SHP77 treated with DMSO at 0.1 percent for 48 hours (cell line): ENCODE results near the gene TAF11L3.
"Not testable (repeated sequence)": the region's sequence is repeated elsewhere in the genome, so short reads cannot be mapped to it uniquely, and the experiment has no call there.

ENCODE experiments used
- DNase-seq: peaks from one replicate; lab custom pipeline; 2025; lab: John Stamatoyannopoulos, UW

The TAF11L3 gene

GRCh38 chr5:17518067-17518466 lies at the start of gene TAF11L3:
TAF11L3 (plus strand) TSS chr5:17518367.
- DNase-seq, result not testable (repeated sequence)

DNA sequence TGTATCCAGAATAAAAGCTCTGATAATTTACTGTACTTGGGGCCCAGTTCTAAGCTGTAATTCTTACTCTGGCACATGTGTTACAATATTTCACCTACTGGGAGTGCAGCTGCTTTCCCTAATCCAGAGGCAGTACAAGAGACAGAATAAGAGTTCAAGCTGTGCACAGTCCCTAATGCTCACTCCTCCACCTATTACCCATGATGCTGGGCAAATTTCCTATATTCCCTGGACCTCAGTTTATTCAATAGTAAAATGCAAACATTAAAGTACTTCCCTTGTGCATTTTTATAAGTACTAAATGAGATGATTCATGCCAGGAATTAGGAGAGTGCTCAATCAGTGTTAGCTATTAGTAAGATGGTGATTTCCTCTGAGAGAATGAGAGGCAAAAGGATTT lies 48.1 kb upstream of the TAF11L3 start:
- no peak for DNase-seq

DNA sequence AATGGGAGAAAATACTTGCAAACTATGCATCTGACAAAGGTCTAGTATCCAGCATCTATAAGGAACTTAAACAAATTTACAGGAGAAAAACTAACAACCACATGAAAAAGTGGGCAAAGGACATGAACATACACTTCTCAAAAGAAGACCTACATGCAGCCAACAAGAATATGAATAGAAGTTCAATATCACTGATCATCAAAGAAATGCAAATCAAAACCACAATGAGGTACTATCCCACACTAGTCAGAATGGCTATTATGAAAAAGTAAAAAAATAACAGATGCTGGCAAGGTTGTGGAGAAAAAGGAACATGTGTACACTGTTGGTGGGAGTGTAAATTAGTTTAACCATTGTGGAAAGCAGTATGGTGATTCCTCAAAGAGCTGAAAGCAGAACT lies 43.1 kb upstream of the TAF11L3 start:
- not testable (repeated sequence) for DNase-seq

DNA sequence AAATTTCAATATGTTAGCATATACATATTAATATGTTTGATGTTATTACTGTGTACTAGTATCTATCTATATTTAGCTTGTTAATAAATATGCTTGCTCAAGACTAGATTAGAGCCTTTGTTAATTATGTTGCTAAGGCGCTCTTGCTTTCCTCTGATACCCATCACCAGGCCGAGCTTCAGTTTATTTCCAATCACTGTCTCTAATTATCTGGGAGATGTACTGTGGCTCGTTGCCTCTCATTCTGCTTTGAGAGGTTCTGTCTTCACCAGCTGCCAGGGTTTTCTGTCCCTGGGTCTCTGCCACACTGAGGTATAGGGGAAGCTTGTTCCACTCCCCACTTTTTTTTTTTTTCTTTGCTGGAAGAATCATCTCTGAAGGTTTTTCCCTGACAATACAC lies 41.1 kb upstream of the TAF11L3 start:
- DNase-seq, result no peak

- no peak for DNase-seq
These were observed 40.4 kb upstream of the TAF11L3 start for GRCh38 chr5:17477573-17478265.

- no peak for DNase-seq
These were observed 36.8 kb upstream of the TAF11L3 start for GRCh38 chr5:17481378-17481777.

DNA sequence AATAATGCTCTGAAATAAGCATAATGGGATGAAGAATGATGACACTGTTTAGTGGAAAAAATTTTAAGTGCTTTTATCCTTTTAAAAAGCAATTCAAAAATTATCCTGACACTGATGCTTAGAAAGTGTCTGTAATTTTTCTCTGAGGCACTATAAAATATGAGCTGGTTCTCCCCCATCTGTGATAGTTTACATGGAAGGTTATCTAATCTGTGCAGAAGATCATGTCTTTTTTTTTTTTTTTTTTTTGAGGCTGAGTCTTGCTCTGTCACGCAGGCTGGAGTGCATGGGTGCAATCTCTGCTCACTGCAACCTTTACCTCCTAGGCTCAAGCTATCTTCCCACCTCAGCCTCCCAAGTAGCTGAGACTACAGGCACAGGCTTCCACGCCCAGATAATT lies 35.4 kb upstream of the TAF11L3 start:
- no peak for DNase-seq

DNA sequence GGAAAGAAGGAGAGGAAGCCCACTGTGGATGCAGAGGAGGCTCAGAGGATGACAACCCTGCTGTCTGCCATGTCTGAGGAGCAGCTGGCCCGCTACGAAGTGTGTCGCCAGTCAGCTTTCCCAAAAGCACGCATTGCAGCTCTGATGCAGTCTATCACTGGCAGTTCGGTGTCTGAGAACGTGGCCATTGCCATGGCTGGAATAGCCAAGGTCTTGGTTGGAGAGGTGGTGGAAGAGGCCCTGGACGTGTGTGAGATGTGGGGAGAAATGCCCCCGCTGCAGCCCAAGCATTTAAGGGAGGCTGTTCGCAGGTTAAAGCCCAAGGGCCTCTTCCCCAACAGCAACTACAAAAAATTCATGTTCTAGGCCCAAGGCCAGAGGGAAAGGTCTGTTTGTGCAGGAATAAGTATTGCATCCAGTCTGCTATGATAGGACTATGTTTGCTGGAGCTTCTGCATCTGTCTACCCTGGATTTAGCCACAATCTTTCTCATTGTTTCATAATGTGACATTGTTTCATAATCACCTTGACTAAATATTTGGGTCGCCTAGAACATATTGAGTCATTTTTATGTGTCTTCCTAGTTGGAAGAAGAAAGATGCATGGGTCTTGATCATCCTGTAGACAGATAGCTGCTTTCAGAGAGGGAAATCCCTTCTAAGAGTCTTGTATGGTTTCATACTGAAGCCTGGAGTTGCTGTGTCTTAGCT lies 31.5 kb upstream of the TAF11L3 start:
- not testable (repeated sequence) for DNase-seq

DNA sequence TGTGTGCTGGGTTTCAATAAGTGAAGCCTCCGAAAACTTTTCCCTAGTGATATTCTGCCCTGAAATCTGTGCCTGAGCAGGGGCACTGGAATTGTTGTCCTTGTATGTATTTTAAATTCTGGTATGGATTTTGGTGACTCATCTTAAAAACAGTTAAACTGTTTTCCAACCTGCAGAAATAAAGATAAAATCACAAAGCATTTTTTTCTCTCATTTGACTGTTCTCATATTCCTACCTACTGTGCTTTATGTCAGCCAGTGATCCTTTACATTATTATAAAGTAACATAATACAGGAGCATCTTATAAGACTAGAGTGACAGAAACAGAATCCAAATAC lies 31.0 kb upstream of the TAF11L3 start:
- DNase-seq, result no peak

- DNase-seq, result not testable (repeated sequence)
These were observed 26.9 kb upstream of the TAF11L3 start for GRCh38 chr5:17491257-17491656.

DNA sequence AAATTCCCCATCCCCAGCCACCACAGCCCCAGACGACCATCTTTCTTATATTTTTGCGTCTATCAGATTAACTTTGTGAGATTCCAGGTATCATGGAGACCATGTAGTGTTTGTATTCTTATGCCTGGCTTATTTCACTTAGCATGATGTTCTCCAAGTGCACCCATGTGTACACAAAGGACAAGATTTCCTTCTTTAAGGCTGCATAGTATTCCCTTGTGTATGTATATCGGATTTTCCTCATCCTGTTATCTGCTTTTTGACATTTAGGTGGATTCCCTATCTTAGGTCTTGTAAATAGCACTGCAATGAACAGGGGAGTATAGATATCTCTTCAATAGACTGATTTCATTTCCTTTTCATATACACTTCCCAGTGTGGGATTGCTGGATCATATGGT lies 25.4 kb upstream of the TAF11L3 start:
- DNase-seq, result no peak

GRCh38 chr5:17497446-17497845 lies 20.7 kb upstream of the TAF11L3 start:
- DNase-seq, result no peak

DNA sequence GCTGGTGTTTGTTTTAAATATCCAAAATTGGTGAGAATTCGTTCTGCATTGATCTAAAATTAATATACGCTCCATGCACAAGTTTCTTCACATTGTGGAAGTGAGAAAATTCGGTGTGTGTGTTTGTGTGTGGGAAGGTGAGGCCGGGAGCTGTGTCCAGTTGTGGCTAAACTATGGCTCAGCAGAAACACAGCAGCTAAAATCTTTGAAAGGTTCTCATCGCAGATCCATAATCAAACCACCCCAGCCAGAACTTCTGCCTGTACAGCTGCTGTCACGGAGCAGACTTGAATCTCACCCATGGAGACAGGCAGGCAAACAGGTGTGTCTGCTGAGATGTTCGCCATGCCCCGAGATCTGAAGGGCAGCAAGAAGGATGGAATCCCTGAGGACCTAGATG lies 20.2 kb upstream of the TAF11L3 start, which contains the start of gene TAF11L2:
TAF11L2 (plus strand) TSS at position 301 of the 400 bp plus-strand sequence.
- DNase-seq, result not testable (repeated sequence)

DNA sequence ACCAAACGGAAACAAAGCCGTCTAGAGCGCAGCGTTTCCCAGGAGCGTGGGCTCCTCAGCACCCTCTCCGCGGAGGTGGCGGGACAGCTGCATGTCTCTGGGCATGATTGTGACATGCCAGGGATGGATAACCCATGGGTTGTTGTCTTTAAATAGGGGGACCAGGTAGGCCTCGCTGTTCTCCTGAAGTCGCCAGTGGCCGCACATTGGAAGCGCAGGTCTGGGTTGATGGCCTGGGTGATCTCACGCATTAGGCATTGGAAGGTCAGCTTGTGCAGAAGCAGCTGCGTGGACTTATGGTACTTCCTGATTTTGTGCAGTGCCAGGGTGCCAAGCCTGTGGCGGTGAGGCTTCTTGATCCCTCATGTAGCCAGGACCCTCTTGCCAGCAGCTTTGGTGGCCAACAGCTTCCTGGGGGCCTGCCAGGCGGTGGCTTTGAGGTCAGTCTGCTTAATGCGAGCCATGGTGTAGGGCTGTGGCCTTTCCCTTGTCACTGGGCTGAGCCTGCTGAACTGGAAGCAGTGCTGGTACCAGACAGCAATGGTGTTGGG lies 6.3 kb upstream of the TAF11L3 start:
- DNase-seq, result no peak

DNA sequence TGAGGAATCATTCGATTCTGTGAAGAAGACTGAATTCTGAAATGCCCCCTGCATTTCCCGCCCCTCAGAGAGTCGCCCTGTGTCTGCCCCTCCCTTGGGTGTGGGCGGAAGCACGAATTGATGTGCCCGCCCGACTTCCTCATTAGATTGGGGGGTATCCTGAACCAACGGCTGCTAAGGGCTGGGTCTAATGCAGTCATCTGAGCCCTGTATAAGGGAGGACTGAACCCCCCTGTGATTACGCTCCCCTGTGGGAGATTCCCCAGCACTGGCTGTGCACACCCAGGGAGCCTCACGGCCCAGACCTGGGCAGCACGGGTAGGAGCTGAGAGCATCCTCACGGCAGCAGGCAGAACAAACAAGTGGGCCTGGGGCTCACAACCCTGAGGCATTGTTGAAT lies 641 bp upstream of the TAF11L3 start:
- DNase-seq, result not testable (repeated sequence)

DNA sequence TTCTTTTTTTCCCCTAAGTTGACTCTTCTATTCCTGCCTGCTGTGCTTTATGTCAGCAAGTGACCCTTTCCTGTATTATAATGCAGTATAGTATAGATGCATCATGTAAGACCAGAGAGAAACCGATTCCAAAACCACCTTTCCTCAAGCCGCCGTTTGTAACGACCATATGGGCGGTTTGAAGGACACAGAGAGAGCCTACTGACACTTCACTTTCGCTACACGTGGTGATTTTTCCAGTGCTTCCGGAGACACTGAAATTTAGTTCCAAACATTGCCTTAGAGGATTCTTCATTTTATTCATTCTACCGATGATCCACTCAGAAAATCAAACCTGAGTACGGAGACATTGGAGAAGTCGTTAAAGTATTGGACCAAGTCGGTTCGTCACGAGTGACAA lies 1.3 kb downstream of the TAF11L3 start:
- DNase-seq, result not testable (repeated sequence)

DNA sequence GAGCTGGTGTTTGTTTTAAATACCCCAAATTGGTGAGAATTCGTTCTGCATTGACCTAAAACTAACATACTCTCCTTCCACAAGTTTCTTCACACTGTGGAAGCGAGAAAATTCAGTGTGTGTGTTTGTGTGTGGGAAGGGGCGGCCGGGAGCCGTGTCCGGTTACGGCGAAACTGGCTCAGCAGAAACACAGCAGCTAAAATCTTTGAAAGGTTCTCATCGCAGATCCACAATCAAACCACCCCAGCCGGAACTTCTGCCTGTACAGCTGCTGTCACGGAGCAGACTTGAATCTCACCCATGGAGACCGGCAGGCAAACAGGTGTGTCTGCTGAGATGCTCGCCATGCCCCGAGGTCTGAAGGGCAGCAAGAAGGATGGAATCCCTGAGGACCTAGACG lies 3.3 kb downstream of the TAF11L3 start, which contains the start of gene TAF11L4:
TAF11L4 (plus strand) TSS at position 301 of the 400 bp plus-strand sequence.
- DNase-seq, result not testable (repeated sequence)

DNA sequence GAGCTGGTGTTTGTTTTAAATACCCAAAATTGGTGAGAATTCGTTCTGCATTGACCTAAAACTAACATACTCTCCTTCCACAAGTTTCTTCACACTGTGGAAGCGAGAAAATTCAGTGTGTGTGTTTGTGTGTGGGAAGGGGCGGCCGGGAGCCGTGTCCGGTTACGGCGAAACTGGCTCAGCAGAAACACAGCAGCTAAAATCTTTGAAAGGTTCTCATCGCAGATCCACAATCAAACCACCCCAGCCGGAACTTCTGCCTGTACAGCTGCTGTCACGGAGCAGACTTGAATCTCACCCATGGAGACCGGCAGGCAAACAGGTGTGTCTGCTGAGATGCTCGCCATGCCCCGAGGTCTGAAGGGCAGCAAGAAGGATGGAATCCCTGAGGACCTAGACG lies 6.8 kb downstream of the TAF11L3 start, which contains the start of gene TAF11L5:
TAF11L5 (plus strand) TSS at position 301 of the 400 bp plus-strand sequence.
- DNase-seq, result not testable (repeated sequence)

DNA sequence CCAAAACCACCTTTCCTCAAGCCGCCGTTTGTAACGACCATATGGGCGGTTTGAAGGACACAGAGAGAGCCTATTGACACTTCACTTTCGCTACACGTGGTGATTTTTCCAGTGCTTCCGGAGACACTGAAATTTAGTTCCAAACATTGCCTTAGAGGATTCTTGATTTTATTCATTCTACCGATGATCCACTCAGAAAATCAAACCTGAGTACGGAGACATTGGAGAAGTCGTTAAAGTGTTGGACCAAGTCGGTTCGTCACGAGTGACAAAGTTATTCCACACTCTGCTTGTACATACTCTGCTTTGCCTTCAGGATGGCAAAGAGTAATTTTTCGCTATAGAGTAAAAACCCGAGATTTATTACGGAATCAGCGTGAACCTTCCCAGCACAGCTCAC lies 8.3 kb downstream of the TAF11L3 start:
- DNase-seq, result not testable (repeated sequence)

DNA sequence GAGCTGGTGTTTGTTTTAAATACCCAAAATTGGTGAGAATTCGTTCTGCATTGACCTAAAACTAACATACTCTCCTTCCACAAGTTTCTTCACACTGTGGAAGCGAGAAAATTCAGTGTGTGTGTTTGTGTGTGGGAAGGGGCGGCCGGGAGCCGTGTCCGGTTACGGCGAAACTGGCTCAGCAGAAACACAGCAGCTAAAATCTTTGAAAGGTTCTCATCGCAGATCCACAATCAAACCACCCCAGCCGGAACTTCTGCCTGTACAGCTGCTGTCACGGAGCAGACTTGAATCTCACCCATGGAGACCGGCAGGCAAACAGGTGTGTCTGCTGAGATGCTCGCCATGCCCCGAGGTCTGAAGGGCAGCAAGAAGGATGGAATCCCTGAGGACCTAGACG lies 10.2 kb downstream of the TAF11L3 start, which contains the start of gene TAF11L6:
TAF11L6 (plus strand) TSS at position 301 of the 400 bp plus-strand sequence.
- DNase-seq, result not testable (repeated sequence)
